Activated T-helper 1 cell treated with anti-CD3 and anti-CD28 coated beads, Interleukin-12 subunit alpha, Interleukin-12 subunit beta, Interleukin-2, Interleukin-4 antibody, amounts not matched to agents 30 ng/mL and 10 ng/mL and 1 ng/mL, durations not matched to agents 14 hours and 24 hours and 36 hours (primary cell): ENCODE measurements around the gene GRIN2C. TPM values are rescaled to one million over a fixed set of nuclear protein-coding genes. Genes with fewer than 3 reads are reported as not detected.

Experiments used
- DNase-seq: peaks from one replicate; pipeline ENCODE4 v3.0.0; 2021; ENCODE audit warnings: low spot score
- H3K27ac Mint-ChIP-seq: one replicate; pipeline ENCODE4 v1.8.0; 2021; ENCODE audit warnings: mild to moderate bottlenecking, mixed read lengths
- H3K27me3 Mint-ChIP-seq: one replicate; pipeline ENCODE4 v1.8.0; 2022; ENCODE audit warnings: mild to moderate bottlenecking, moderate library complexity, mixed read lengths; ENCODE audit not compliant: insufficient read depth
- H3K36me3 Mint-ChIP-seq: one replicate; pipeline ENCODE4 v1.8.0; 2021; ENCODE audit warnings: low read depth, mixed read lengths
- H3K4me1 Mint-ChIP-seq: one replicate; pipeline ENCODE4 v1.8.0; 2021; ENCODE audit warnings: low read depth, mixed read lengths
- H3K4me3 Mint-ChIP-seq: one replicate; pipeline ENCODE4 v1.8.0; 2021; ENCODE audit warnings: mild to moderate bottlenecking, moderate library complexity, mixed read lengths
- H3K9me3 Mint-ChIP-seq: one replicate; pipeline ENCODE4 v1.8.0; 2021; ENCODE audit warnings: mixed read lengths
- intact Hi-C: fragments of 100-400 bp; cut with micrococcal nuclease; formaldehyde crosslinking; loops from one replicate; pipeline ENCODE4 v1.15.1; 2024
- total RNA-seq: library from RNA; stranded (reverse); gene quantifications from 2 replicates; pipeline ENCODE4 v1.2.3, GENCODE V29; 2022

Gene GRIN2C
- total RNA-seq, 1 donor from 2014 or later, result 0.34 TPM

- H3K36me3 Mint-ChIP-seq, result peaks cover 19% of the 10 kb centered on the region
- H3K4me3 Mint-ChIP-seq, result no peak overlapping the region
- no peak overlapping the region for H3K27ac Mint-ChIP-seq
- DNase-seq, result no peak
- intact Hi-C loops, result no loop called here
- H3K27me3 Mint-ChIP-seq, result peaks cover 10% of the 10 kb centered on the region
- H3K9me3 Mint-ChIP-seq, result no peaks in the 10 kb centered on the region
- H3K4me1 Mint-ChIP-seq, result peaks cover 12% of the 10 kb centered on the region
These were observed 6.6 kb upstream of the GRIN2C start for GRCh38 chr17:74866198-74866835.

DNA sequence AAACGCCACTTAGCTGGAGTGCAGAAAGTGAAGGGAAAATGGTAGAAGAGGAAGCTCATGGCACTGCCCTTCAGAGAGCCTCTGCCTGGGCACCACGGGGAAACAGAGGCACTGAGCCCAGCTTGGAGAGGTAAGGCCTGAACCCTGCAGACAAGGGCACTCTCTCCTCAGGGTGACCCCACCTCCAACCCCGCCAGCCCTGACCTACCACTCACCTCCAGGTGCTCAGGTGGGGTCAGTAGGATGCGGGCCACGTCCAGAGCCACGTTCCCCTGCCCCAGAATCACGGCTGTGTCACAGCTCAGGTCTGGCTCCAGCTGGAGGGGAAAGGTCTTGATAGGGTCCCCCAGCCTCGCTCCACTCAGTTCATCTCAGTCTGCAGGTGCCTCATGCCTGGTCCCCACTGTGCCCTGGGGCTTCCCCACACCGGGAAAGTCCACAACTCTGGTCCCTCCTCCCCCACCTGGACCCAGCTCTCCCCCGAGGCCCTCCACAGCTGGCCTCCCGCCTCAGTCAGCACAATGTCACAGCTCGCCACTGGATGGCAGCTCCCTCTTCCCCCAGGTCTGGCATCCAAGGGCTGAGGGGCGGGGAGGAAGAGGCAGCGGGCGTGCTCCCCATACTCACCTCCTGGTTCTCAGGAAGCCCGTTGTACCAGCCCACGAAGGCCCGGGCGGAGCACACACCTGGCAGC lies 6.0 kb upstream of the GRIN2C start:
- Mint-ChIP-seq H3K4me3 (no peak overlapping the region), H3K4me1 (peaks cover 8% of the 10 kb centered on the region), H3K9me3 (no peaks in the 10 kb centered on the region), H3K27ac (no peak overlapping the region), H3K36me3 (peaks cover 17% of the 10 kb centered on the region), H3K27me3 (peaks cover 13% of the 10 kb centered on the region)
- no peak for DNase-seq
- intact Hi-C loops, result loop anchor here (1.0 kb wide), 3 partner anchors 13 to 208 kb away; no protein-coding TSS in a partner anchor

- H3K27ac Mint-ChIP-seq, result no peak overlapping the region
These were observed 5.2 kb upstream of the GRIN2C start for GRCh38 chr17:74864866-74865395.

GRCh38 chr17:74864297-74864865 lies 4.7 kb upstream of the GRIN2C start:
- Mint-ChIP-seq H3K9me3 (no peaks in the 10 kb centered on the region), H3K4me1 (peaks cover 8% of the 10 kb centered on the region), H3K27me3 (peaks cover 15% of the 10 kb centered on the region), H3K36me3 (peaks cover 10% of the 10 kb centered on the region), H3K27ac (no peak overlapping the region), H3K4me3 (no peak overlapping the region)
- intact Hi-C loops, result no loop called here
- no peak for DNase-seq

More at GRCh38 chr17:74864866-74865395, 5.2 kb upstream of the GRIN2C start:
- Mint-ChIP-seq H3K36me3 (peaks cover 15% of the 10 kb centered on the region), H3K27me3 (peaks cover 15% of the 10 kb centered on the region), H3K9me3 (no peaks in the 10 kb centered on the region), H3K4me1 (peaks cover 8% of the 10 kb centered on the region), H3K4me3 (no peak overlapping the region)
- intact Hi-C loops, result loop anchor here (1.0 kb wide), 3 partner anchors 13 to 208 kb away; no protein-coding TSS in a partner anchor
- peak; percentile 54 for DNase-seq

- H3K27ac Mint-ChIP-seq, result no peak overlapping the region
- peaks cover 10% of the 10 kb centered on the region for H3K36me3 Mint-ChIP-seq
- no peak overlapping the region for H3K4me3 Mint-ChIP-seq
- no peaks in the 10 kb centered on the region for H3K9me3 Mint-ChIP-seq
- peaks cover 22% of the 10 kb centered on the region for H3K27me3 Mint-ChIP-seq
- H3K4me1 Mint-ChIP-seq, result peaks cover 12% of the 10 kb centered on the region
- intact Hi-C loops, result no loop called here
- DNase-seq, result no peak
These were observed 4.0 kb upstream of the GRIN2C start for GRCh38 chr17:74863420-74864296.

DNA sequence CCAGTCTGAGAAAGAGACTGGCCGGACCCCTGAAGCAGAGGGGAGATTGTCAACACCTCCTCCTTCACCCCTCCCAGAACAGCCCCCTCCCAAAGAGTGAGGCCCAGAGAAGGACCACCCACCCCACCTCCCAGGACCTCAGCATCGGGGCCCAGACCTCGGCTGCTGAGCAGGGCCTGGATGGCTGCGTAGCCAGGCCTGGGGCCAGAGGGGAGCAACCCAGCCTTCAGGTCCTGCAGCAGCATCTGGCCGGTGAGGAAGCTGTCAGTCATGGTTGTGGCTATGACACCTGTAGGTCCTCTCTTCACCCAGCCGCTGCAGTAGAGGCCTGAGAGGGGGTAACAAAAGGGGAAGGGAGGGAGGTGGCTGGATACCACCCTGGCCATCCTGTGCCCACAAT lies 3.2 kb upstream of the GRIN2C start:
- Mint-ChIP-seq H3K27ac (no peak overlapping the region), H3K27me3 (peaks cover 26% of the 10 kb centered on the region), H3K9me3 (no peaks in the 10 kb centered on the region), H3K4me1 (peaks cover 12% of the 10 kb centered on the region), H3K4me3 (no peak overlapping the region), H3K36me3 (peaks cover 10% of the 10 kb centered on the region)
- DNase-seq, result no peak
- intact Hi-C loops, result loop anchor here (1.0 kb wide), 1 partner anchor 119 kb away; no protein-coding TSS in a partner anchor

- H3K4me1 Mint-ChIP-seq, result peaks cover 12% of the 10 kb centered on the region
- intact Hi-C loops, result loop anchor here (1.0 kb wide), 1 partner anchor 118 kb away; no protein-coding TSS in a partner anchor
- no peak overlapping the region for H3K27ac Mint-ChIP-seq
- H3K4me3 Mint-ChIP-seq, result no peak overlapping the region
- H3K27me3 Mint-ChIP-seq, result peaks cover 32% of the 10 kb centered on the region
- peaks cover 10% of the 10 kb centered on the region for H3K36me3 Mint-ChIP-seq
- peak; percentile 54 for DNase-seq
- no peaks in the 10 kb centered on the region for H3K9me3 Mint-ChIP-seq
These were observed 2.6 kb upstream of the GRIN2C start for GRCh38 chr17:74862108-74862901.

- Mint-ChIP-seq H3K4me3 (no peak overlapping the region), H3K27me3 (peaks cover 38% of the 10 kb centered on the region), H3K9me3 (no peaks in the 10 kb centered on the region), H3K27ac (no peak overlapping the region), H3K36me3 (peaks cover 10% of the 10 kb centered on the region), H3K4me1 (peaks cover 12% of the 10 kb centered on the region)
- no peak for DNase-seq
- intact Hi-C loops, result loop anchor here (1.0 kb wide), 1 partner anchor 117 kb away; no protein-coding TSS in a partner anchor
These were observed 2.0 kb upstream of the GRIN2C start for GRCh38 chr17:74861662-74862107.

DNA sequence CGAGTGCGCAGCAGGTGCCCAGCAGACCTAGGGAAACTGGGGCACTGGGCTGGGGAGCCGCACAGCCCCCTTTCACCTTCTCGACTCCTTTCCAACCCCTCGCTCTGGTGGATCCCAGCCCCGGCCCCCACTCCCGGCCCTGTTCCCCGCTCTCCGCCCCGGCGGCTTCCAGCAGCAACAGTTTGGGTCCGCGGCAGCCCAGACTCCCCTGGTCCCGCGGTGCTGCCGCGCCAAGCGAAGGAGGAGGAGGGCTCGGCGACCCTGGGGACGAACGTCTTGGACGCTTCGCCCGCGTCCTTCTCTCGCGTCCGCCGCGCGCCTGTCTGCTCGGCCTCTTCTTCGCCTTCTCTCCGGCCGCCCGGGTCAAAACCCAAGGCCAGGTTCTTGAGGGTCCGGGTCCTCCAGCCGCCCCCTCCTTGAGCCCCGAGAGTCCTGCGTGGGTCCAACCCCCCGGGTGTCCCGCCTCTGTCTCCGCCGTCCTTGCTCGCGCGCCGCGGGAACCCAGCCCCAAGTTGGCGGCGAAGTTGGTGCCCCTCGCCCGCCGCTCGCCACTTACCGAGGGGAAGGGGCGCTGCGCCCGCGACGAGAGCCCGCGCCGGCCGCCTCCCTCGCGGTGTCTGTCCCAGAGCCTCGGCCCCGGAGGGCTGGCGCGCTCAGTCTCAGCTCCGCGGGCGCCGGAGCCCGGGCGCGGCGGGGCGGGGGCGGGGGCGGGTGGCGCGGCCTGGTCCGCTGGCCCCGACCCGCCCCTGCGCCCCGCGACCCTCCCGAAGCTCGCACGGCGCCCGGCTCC lies 1.4 kb upstream of the GRIN2C start:
- DNase-seq, result no peak

DNA sequence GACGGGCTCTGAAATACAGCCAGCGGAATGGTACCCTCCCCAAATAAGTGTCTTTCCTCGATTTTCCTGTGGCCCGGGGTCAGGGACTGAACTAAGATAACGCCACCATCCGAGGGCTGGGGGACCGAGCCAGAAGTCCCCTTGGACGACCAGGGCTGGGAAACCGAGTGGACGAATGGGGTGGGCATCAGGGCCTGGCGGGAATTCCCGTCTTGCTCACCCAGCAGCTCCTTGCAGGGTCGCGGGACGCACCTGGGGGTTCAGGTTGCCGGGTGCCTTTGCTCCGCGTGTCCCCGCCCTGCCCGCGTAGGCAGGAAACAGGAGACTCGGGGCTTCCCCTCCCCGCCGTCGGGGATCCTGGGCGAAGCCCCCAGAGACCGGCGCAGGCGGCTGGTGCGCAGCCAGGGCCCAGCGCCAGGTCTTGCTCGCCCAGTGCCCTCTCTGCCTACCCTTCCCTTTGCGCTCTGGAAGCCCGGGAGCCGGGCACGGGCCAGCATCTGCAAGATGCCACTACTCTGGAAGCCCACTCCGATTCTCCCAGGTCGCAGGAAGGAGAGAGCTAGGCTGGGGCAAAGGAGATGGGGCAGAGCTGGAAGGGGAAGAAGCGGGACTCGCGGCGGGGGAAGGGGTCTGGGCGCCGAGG lies 665 bp upstream of the GRIN2C start:
- Mint-ChIP-seq H3K27me3 (peaks cover 40% of the 10 kb centered on the region), H3K4me1 (peaks cover 12% of the 10 kb centered on the region), H3K9me3 (no peaks in the 10 kb centered on the region), H3K36me3 (peaks cover 10% of the 10 kb centered on the region), H3K4me3 (peak overlapping the region; percentile 22), H3K27ac (no peak overlapping the region)
- DNase-seq, result no peak
- intact Hi-C loops, result no loop called here

More for the DNA sequence above, 1.4 kb upstream of the GRIN2C start:
- Mint-ChIP-seq H3K27ac (no peak overlapping the region), H3K27me3 (peaks cover 40% of the 10 kb centered on the region), H3K36me3 (peaks cover 10% of the 10 kb centered on the region), H3K4me1 (peaks cover 12% of the 10 kb centered on the region), H3K4me3 (no peak overlapping the region), H3K9me3 (no peaks in the 10 kb centered on the region)
- intact Hi-C loops, result no loop called here
